HepG2 (cell line): ENCODE measurements around the gene FECH. TPM values are rescaled to one million over a fixed set of nuclear protein-coding genes. Genes with fewer than 3 reads are reported as not detected.

Experiments
- NR2F6 ChIP-seq, 2 experiments: IDR thresholded peaks; 2 replicates each; pipeline ENCODE4 v1.6.1; 2016; ENCODE audit warnings: antibody characterized with exemption in 1 of 2, mild to moderate bottlenecking in 1 of 2
- TARDBP ChIP-seq: sonication (generic); formaldehyde crosslinking; IDR thresholded peaks from 2 replicates; pipeline ENCODE4 v1.8.0; 2022; ENCODE audit warnings: mild to moderate bottlenecking, missing genetic modification reagents
- TEAD3 ChIP-seq: optimal IDR thresholded peaks from 2 replicates; pipeline ENCODE3; 2016; ENCODE audit warnings: borderline replicate concordance
- ZNF567 ChIP-seq: sonication (generic); formaldehyde crosslinking; IDR thresholded peaks from 2 replicates; pipeline ENCODE4 v1.8.1; 2023; ENCODE audit warnings: mild to moderate bottlenecking, missing genetic modification reagents, borderline replicate concordance
- polyA plus RNA-seq, 8 experiments: library from polyadenylated mRNA; depleted of rRNA in 3 of 8; stranded (reverse) in 7 of 8; unstranded in 1 of 8; fragments of >200 nt; fragmentation: Illumina TruSeq in 4 of 8; extraction: Trizol in 4 of 8; gene quantifications; 2 replicates each; pipeline versions ENCODE4 v1.2.1 to v1.2.3, GENCODE V29; 2011 to 2016; ENCODE audit warnings: low read depth in 4 of 8, missing spikeins in 1 of 8, mixed read lengths in 1 of 8; ENCODE audit not compliant: insufficient read depth in 1 of 8
- total RNA-seq, 5 experiments: library from RNA; depleted of rRNA; stranded (reverse); fragments of >200 nt; fragmentation: Illumina TruSeq; extraction: Trizol; gene quantifications; 2 replicates each; pipeline ENCODE4 v1.2.3, GENCODE V29; 2016; ENCODE audit warnings: low read depth in 1 of 5
- TF ChIP-seq, protein P1 (sequence below): sonication (generic); formaldehyde crosslinking; IDR thresholded peaks from 2 replicates; pipeline ENCODE4 v1.9.0; 2021; ENCODE audit warnings: missing genetic modification reagents, mild to moderate bottlenecking, borderline replicate concordance
- TF ChIP-seq, protein P2 (sequence below): sonication (generic); formaldehyde crosslinking; conservative IDR thresholded peaks from 2 replicates; pipeline ENCODE4 v1.4.0; 2020; ENCODE audit warnings: missing genetic modification reagents
- TF ChIP-seq, protein P3 (sequence below): sonication (generic); formaldehyde crosslinking; IDR thresholded peaks from 2 replicates; pipeline ENCODE4 v1.4.0; 2020; ENCODE audit warnings: mild to moderate bottlenecking, missing genetic modification reagents

FECH gene
- total and polyA plus RNA-seq, 2 of the 13 experiments (the other 11 are each of a cell fraction or from before 2014, with no cell fraction given), result 14.7 to 21.9 TPM

DNA sequence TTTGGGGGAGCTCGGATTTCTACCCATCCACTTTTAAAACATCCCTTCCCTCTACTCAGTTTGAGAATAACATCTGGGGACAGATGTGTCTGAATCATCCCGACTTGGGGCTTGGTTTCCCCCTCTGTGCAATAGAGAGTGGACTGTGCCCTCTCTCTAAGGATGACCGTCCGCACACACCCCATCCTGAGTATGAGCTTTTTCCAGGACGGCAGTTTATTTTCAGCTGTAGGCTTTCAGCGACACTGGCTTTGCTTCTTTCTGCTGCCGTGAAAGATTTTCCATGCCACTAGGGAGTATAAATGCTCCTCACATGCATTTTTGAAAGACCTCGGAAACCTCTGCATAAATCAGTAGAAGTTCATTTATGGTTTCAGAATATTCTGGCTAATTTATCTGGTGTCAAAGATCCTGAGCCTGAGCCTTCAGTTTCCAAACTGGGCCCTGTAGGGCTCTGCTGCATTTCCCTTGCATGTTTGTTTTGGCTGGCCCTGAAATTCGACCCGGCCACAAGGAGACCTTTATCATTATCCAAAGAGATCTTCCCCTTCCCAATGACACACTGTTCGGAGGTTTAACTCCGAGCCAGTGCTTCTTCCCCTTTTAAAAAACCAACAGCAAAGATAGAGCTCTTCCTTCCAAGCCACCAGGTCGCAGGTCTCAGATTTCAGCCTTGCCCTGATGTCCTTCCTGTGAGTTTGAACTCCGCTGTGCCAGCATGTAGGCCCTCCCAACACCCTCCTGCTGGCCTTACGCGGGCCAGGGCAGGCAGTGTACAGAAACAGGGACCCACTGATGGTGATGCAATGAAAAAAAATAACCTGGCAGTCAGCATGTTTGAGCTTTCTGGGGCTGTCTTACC, 53.3 kb downstream of the FECH start (continued):
- TF ChIP-seq, protein P1, sequence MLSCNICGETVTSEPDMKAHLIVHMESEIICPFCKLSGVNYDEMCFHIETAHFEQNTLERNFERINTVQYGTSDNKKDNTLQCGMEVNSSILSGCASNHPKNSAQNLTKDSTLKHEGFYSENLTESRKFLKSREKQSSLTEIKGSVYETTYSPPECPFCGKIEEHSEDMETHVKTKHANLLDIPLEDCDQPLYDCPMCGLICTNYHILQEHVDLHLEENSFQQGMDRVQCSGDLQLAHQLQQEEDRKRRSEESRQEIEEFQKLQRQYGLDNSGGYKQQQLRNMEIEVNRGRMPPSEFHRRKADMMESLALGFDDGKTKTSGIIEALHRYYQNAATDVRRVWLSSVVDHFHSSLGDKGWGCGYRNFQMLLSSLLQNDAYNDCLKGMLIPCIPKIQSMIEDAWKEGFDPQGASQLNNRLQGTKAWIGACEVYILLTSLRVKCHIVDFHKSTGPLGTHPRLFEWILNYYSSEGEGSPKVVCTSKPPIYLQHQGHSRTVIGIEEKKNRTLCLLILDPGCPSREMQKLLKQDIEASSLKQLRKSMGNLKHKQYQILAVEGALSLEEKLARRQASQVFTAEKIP (CRISPR knock-in tag), result no peak
- TF ChIP-seq ZNF567 (CRISPR knock-in tag) (no peak), TARDBP (CRISPR knock-in tag) (0 out of 2 replicates have a peak, but pooled peaks have one; percentile 23), TEAD3 (CRISPR knock-in tag) (no peak), NR2F6 (IDR thresholded peaks at IDR 0.05) (no peak; the same call in 1 of the 2 replicates), NR2F6 (CRISPR knock-in tag; IDR thresholded peaks at IDR 0.05) (no peak; the same call in 1 of the 2 replicates)
- TF ChIP-seq, protein P2, sequence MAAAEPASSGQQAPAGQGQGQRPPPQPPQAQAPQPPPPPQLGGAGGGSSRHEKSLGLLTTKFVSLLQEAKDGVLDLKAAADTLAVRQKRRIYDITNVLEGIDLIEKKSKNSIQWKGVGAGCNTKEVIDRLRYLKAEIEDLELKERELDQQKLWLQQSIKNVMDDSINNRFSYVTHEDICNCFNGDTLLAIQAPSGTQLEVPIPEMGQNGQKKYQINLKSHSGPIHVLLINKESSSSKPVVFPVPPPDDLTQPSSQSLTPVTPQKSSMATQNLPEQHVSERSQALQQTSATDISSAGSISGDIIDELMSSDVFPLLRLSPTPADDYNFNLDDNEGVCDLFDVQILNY (CRISPR knock-in tag), result no peak
- TF ChIP-seq, protein P3, sequence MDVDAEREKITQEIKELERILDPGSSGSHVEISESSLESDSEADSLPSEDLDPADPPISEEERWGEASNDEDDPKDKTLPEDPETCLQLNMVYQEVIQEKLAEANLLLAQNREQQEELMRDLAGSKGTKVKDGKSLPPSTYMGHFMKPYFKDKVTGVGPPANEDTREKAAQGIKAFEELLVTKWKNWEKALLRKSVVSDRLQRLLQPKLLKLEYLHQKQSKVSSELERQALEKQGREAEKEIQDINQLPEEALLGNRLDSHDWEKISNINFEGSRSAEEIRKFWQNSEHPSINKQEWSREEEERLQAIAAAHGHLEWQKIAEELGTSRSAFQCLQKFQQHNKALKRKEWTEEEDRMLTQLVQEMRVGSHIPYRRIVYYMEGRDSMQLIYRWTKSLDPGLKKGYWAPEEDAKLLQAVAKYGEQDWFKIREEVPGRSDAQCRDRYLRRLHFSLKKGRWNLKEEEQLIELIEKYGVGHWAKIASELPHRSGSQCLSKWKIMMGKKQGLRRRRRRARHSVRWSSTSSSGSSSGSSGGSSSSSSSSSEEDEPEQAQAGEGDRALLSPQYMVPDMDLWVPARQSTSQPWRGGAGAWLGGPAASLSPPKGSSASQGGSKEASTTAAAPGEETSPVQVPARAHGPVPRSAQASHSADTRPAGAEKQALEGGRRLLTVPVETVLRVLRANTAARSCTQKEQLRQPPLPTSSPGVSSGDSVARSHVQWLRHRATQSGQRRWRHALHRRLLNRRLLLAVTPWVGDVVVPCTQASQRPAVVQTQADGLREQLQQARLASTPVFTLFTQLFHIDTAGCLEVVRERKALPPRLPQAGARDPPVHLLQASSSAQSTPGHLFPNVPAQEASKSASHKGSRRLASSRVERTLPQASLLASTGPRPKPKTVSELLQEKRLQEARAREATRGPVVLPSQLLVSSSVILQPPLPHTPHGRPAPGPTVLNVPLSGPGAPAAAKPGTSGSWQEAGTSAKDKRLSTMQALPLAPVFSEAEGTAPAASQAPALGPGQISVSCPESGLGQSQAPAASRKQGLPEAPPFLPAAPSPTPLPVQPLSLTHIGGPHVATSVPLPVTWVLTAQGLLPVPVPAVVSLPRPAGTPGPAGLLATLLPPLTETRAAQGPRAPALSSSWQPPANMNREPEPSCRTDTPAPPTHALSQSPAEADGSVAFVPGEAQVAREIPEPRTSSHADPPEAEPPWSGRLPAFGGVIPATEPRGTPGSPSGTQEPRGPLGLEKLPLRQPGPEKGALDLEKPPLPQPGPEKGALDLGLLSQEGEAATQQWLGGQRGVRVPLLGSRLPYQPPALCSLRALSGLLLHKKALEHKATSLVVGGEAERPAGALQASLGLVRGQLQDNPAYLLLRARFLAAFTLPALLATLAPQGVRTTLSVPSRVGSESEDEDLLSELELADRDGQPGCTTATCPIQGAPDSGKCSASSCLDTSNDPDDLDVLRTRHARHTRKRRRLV, result no peak
